Measurements from ENCODE around the gene SLC6A6. TPM values are rescaled to one million over a fixed set of nuclear protein-coding genes. Genes with fewer than 3 reads are reported as not detected.

The SLC6A6 gene
- total RNA-seq, 1 experiment from 2014 or later: 72.6 TPM

- no peaks in the 10 kb centered on the region for H3K23me2 ChIP-seq (ENCODE audit: insufficient read length, low read depth, low read length, poor library complexity, severe bottlenecking)
- H3K27ac ChIP-seq (ENCODE audit: insufficient read length, low read depth, low read length): no peak overlapping the region
- H2BK20ac ChIP-seq (ENCODE audit: low read depth, low read length, poor library complexity, severe bottlenecking): no peak overlapping the region
- Mint-ChIP-seq H3K27me3 (ENCODE audit: low read depth) (no peaks in the 10 kb centered on the region; the same call in none of the 2 replicates), H3K4me1 (peaks cover 3 to 13% of the 10 kb centered on the region in 2 experiments; a peak in 3 of 4 replicates), H3K36me3 (ENCODE audit: insufficient read depth in 1 of 3, low read depth in 3 of 3) (no peaks in the 10 kb centered on the region; a peak in 1 of 7 replicates), H3K27ac (peak overlapping the region in 1 of 3 experiments; percentile 40; a peak in 2 of 7 replicates), H3K9me3 (no peaks in the 10 kb centered on the region), H3K4me3 (no peak overlapping the region)
- no peak overlapping the region for H2BK120ac ChIP-seq (ENCODE audit: low read depth, low read length, poor library complexity, severe bottlenecking)
- H3K18ac ChIP-seq (ENCODE audit: insufficient read length, low read depth, low read length): no peak overlapping the region
- H3K79me1 ChIP-seq (ENCODE audit: insufficient read depth, low read depth, low read length, poor library complexity, severe bottlenecking): no peaks in the 10 kb centered on the region
- no peak overlapping the region for H2BK15ac ChIP-seq (ENCODE audit: low read depth, low read length)
- no peaks in the 10 kb centered on the region for H3K79me2 ChIP-seq (ENCODE audit: insufficient read depth, low read length)
- H3K56ac ChIP-seq (ENCODE audit: insufficient read length, low read depth, low read length): no peak overlapping the region
- H3K9me3 ChIP-seq (ENCODE audit: control insufficient read depth, low read depth, low read length): no peaks in the 10 kb centered on the region
- H2BK5ac ChIP-seq (ENCODE audit: insufficient read length, low read length): no peak overlapping the region
- no peak overlapping the region for H3T11ph ChIP-seq (ENCODE audit: low read length)
- H2AFZ ChIP-seq (ENCODE audit: low read length): no peak overlapping the region
- no CpG with 5 or more reads among the region's 1 CpG for WGBS (ENCODE audit: extremely low coverage, insufficient read length, low lambda C conversion rate)
- no peak overlapping the region for H3K4ac ChIP-seq (ENCODE audit: low read depth, low read length)
- H3K14ac ChIP-seq (ENCODE audit: insufficient read depth, low read length): no peak overlapping the region
- no peak overlapping the region for H4K5ac ChIP-seq (ENCODE audit: insufficient read length, low read depth, low read length)
- no peak overlapping the region for H3K4me2 ChIP-seq (ENCODE audit: insufficient read depth, insufficient read length, low read length)
- no peaks in the 10 kb centered on the region for H4K20me1 ChIP-seq (ENCODE audit: control insufficient read depth, insufficient read depth, insufficient read length)
- H4K91ac ChIP-seq (ENCODE audit: insufficient read length, low read depth, low read length): no peak overlapping the region
- DNase-seq: peak; percentile 14
- no peaks in the 10 kb centered on the region for H3K27me3 ChIP-seq (ENCODE audit: insufficient read depth, low read length)
- no peak overlapping the region for H2BK12ac ChIP-seq (ENCODE audit: insufficient read length, low read depth, low read length)
- H3K9ac ChIP-seq (ENCODE audit: extremely low read depth, insufficient read length, low read length): no peak overlapping the region
- no peak overlapping the region for H3K23ac ChIP-seq (ENCODE audit: insufficient read length, low read depth, low read length)
- no peak overlapping the region for H4K8ac ChIP-seq (replicated peaks; ENCODE audit: insufficient read length, low read depth, low read length)
- TF ChIP-seq, protein P1, sequence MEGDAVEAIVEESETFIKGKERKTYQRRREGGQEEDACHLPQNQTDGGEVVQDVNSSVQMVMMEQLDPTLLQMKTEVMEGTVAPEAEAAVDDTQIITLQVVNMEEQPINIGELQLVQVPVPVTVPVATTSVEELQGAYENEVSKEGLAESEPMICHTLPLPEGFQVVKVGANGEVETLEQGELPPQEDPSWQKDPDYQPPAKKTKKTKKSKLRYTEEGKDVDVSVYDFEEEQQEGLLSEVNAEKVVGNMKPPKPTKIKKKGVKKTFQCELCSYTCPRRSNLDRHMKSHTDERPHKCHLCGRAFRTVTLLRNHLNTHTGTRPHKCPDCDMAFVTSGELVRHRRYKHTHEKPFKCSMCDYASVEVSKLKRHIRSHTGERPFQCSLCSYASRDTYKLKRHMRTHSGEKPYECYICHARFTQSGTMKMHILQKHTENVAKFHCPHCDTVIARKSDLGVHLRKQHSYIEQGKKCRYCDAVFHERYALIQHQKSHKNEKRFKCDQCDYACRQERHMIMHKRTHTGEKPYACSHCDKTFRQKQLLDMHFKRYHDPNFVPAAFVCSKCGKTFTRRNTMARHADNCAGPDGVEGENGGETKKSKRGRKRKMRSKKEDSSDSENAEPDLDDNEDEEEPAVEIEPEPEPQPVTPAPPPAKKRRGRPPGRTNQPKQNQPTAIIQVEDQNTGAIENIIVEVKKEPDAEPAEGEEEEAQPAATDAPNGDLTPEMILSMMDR (conservative IDR thresholded peaks at IDR 0.05): no peak
- no peaks in the 10 kb centered on the region for H3K4me1 ChIP-seq (ENCODE audit: insufficient read depth, low read length)
- no peak overlapping the region for H2AK5ac ChIP-seq (ENCODE audit: insufficient read length, low read length)
Measured at GRCh38 chr3:14519406-14519805, 117.0 kb downstream of the SLC6A6 start.

Data from H9 (cell line).